ENCODE measurements around the gene CAPN9.

The CAPN9 gene

GRCh38 chr1:230798491-230798890 is 51.3 kb downstream of the CAPN9 start:
- DNase-seq: no peak

GRCh38 chr1:230800891-230801840 is 54.0 kb downstream of the CAPN9 start:
- no peak for DNase-seq

GRCh38 chr1:230804396-230804795 is 57.2 kb downstream of the CAPN9 start:
- no peak for DNase-seq

DNA sequence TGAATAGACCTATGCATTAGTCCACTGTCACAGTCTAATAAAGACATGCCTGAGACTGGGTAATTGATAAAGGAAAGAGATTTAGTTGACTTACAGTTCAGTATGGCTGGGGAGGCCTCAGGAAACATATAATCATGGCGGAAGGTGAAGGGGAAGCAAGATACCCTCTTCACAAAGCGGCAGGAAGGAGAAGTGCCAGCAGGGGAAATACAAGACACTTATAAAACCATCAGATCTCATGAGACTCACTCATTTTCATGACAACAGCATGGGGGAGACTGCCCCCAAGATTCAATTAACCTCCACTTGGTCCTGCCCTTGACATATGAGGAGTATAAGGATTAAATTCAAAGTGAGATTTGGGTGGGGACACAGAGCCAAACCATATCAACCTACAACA is 59.4 kb downstream of the CAPN9 start:
- no peak for DNase-seq

DNA sequence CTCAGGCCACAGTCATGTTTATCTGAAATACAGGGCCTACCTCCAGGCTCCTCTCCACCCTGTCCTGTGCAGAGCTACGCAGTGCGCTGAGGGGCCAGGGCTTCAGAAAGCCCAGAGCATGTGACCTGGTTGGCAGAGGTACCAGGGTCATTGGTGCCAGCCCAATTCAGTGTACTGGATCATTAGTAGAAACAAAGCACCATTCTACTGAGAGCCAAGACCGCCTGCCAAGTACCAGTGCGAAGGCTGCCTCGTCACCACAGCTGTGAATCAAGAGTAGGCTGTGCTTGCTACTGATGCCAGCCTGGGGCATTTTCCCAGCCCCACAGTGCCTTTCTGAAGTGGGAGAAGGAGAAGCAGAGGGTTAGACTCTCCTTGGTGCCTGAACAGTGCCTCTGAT is 59.8 kb downstream of the CAPN9 start:
- no peak for DNase-seq

DNA sequence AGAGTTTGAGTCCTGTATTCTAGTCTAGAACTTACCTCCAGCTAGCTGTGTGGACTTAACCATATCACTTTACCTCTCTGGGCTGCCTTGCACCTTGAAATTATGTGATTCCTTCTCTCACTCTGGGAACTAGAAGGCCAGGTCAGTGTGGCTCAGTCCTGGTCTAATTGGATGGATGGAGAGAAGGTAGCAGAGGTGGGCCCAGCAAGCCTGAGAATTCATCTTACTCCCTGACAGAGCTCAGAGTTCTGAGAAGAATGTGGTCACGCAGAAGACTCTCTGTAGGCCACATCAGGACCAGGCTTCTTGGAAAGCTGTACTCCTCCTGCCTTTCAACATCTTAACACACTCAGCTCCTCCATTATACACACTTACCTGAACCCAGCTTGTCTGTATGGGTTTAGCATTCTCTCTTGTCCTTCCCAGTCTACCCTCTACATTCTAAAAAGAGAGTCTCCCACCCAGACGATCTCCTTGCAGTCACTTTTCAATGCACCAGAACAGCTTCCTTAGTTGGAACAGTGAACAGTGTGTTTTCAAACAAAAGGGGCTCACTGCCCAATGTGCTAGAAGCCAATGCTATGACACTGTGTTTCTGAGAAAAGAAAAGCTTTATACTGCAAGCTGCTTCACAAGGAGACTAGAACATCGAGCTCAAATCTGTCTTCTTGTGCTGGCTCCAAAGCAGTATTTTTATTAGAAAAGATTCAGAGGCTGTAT is 60.5 kb downstream of the CAPN9 start:
- no peak for DNase-seq

GRCh38 chr1:230808281-230808872 is 61.2 kb downstream of the CAPN9 start:
- DNase-seq: no peak

GRCh38 chr1:230809256-230809990 is 62.2 kb downstream of the CAPN9 start:
- no peak for DNase-seq

DNA sequence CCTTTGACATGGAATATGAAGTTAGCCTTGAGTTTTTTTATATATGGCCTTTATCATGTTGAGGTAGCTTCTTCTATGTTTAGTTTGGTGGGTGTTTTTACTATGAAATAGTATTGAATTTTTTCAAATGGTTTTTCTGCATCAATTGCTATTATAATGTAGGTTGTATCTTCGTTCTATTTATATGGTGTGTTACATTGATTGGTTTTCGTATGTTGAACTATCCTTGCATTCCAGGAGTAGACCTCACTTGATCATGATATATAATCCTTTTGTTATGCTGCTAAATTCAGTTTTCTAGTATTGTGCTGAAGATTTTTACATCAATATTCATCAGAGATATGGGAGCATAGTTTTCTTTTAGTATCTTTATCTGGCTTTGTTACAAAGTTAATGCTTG is 65.4 kb downstream of the CAPN9 start:
- DNase-seq: no peak

DNA sequence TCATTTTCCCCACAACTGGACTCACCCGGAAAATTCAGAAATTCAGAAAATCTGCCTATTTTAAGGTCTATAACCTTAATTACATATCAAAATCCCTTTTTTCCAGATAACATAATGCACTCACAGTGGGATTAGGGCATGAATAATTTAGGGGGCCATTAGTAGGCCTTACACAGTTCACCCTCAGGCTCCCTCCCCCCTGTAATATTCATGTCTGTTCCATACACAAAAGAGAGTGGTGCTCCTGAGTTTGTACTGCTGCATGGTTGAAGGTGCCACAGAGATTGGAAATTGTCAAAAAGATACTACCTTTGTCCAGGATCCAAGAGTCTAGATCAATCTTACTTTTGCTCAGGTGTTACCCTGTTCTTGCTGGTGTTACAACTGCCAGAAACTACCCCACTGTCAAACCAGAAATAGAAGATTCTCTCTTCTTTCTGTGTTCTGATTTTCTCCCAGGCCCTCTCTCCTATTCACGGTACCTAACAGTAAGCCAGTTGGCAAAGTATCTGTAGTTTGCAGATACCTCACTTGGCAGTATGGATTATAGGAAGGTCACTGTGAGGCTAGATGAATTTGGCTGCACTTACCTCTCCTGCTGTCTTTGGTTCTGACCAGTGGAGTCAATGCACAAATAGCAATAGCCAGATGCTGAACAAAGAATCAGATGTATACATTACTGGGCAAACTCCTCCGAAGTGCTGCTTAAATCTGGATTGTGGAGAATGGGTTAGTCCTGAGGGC is 67.9 kb downstream of the CAPN9 start:
- no peak for DNase-seq

DNA sequence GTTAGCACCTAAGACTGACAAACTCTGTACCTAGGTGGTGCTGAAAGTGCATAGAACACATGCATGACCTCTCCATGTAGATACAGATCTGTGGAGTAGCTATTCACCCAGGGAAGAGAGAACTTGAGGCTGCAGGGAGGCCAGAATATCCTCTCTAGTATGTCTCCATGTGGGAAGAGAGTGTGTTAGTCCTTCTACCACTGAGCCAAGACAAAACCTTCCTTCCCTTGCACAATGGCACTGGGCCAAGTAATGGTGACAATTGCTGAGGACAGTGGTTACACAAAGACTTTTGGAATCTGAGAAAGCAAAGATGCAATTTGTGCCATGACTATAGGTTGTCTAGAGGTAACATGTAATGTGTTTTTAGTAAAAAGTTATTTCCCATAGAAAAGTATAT is 68.8 kb downstream of the CAPN9 start:
- no peak for DNase-seq

DNA sequence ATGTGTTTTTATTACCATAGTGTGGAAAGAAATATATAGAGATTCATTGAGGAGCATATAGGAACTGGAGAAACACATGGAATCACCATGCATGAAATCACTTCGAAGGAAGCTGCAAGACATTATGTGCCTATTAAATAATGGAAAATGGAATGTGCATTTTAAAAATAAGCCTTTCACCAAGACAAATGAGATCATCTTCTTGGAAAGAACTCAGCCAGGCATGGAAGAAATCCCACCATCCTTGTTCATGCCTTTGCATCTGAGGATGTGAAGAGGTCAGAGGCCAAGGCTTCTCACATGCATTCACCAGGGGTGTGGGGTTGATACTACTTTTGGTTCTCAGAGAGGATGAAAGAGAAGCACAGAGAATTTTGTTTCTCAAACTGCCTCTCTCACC is 71.2 kb downstream of the CAPN9 start:
- no peak for DNase-seq

DNA sequence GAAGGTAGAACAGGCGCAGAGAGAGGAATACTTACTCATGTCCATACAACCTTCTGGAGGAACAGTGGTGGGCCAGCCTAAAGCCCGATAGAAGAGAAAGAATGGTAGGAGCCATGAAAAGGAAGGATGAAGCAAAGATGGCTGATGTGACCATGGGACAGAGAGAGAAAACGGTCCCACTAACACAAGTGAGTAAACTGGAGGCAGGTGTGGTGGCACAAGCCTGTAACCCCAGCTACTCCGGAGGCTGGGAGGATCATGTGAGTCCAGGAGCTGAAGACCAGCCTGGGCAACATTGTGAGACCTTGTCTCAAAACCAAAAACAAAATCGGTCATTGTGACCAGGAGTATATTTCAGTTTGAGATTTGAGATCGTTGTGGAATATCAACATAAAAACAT is 71.7 kb downstream of the CAPN9 start:
- DNase-seq: no peak

GRCh38 chr1:230819976-230820375 is 72.8 kb downstream of the CAPN9 start:
- DNase-seq: no peak

DNA sequence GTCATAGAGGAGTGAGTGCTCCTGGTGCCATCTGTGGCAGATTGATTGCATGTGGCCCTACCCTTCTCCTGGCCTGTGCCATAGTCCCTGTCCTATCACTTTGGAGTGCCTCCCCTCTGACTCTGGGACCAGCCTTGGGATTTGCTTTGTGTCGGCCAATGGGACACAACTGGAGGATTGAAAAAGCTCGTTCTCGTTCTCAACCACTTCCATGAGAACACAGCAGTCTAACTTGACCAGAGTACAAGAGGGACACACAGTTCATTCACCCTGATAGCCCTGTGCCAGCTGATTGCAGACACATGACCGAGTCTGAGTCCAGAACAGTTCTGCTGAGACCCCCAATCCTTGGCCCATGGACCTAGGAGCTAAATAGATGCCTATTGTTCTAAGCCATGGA is 73.4 kb downstream of the CAPN9 start:
- DNase-seq: no peak

- no peak for DNase-seq
These were observed 74.2 kb downstream of the CAPN9 start for GRCh38 chr1:230821346-230821745.

GRCh38 chr1:230822092-230822581 is 74.9 kb downstream of the CAPN9 start:
- no peak for DNase-seq

DNA sequence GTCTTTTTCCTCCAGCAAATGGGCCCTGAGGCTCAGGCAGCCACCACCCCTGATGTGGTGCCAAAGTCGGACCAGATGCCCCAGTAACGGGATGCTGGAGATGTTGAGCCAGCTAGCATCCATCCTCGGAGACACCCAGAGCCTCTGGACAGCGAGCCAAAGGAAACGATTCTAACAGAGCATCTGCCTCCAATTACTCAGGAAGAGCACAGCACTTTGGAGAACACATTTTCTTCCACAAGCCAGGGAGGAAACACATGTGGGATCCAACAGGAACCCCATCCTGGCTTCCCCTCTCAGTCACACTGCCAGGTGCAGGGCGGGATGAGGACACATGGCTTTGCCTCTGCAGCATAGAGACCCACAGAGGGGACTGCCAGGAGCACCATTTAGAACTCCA is 76.2 kb downstream of the CAPN9 start:
- no peak for DNase-seq

GRCh38 chr1:230823931-230824381 is 76.8 kb downstream of the CAPN9 start:
- no peak for DNase-seq

- DNase-seq: no peak
These were observed 77.3 kb downstream of the CAPN9 start for GRCh38 chr1:230824551-230824918.

GRCh38 chr1:230824919-230825721 is 77.9 kb downstream of the CAPN9 start:
- peak; percentile 75 for DNase-seq
